HepG2 (cell line): Measurements from ENCODE around the gene EBP. TPM values are rescaled to one million over a fixed set of nuclear protein-coding genes. Genes with fewer than 3 reads are reported as not detected.

ENCODE experiments used
- ATM ChIP-seq: fragments of 450-650 bp; IDR thresholded peaks from 2 replicates; pipeline ENCODE4 v1.7.1; 2017; ENCODE audit warnings: mild to moderate bottlenecking, borderline replicate concordance
- CBX5 ChIP-seq: sonication (generic); formaldehyde crosslinking; IDR thresholded peaks from 2 replicates; pipeline ENCODE4 v1.4.0; 2020; ENCODE audit warnings: missing genetic modification reagents, borderline replicate concordance
- DMAP1 ChIP-seq: IDR thresholded peaks from 2 replicates; pipeline ENCODE4 v1.6.1; 2016
- EP300 ChIP-seq, 3 experiments: sonication (generic) in 1 of 3; formaldehyde crosslinking in 1 of 3; IDR thresholded peaks; 2 replicates each; pipeline versions ENCODE4 v1.5.1 to v1.6.1; 2011 to 2020; ENCODE audit warnings: low read depth in 2 of 3, low read length in 2 of 3, borderline replicate concordance in 1 of 3, improper control_type of control experiment in 1 of 3, mild to moderate bottlenecking in 1 of 3, missing genetic modification reagents in 1 of 3, moderate library complexity in 1 of 3
- HNF4A ChIP-seq: sonication (generic); formaldehyde crosslinking; IDR thresholded peaks from 2 replicates; pipeline ENCODE4 v1.4.0; 2020; ENCODE audit warnings: missing genetic modification reagents
- RFXAP ChIP-seq: sonication (generic); formaldehyde crosslinking; IDR thresholded peaks from 2 replicates; pipeline ENCODE4 v1.4.0; 2020; ENCODE audit warnings: missing genetic modification reagents, borderline replicate concordance
- SAP130 ChIP-seq: IDR thresholded peaks from 2 replicates; pipeline ENCODE4 v1.6.1; 2016; ENCODE audit warnings: low read depth
- TEAD2 ChIP-seq: sonication (generic); formaldehyde crosslinking; IDR thresholded peaks from 2 replicates; pipeline ENCODE4 v1.9.0; 2021; ENCODE audit warnings: missing genetic modification reagents
- ZNF101 ChIP-seq: sonication (generic); formaldehyde crosslinking; IDR thresholded peaks from 2 replicates; pipeline ENCODE4 v1.4.0; 2020; ENCODE audit warnings: mild to moderate bottlenecking, low read depth, missing genetic modification reagents, borderline replicate concordance
- ZNF484 ChIP-seq: sonication (generic); formaldehyde crosslinking; IDR thresholded peaks from 2 replicates; pipeline ENCODE4 v1.5.1; 2020; ENCODE audit warnings: mild to moderate bottlenecking, low read depth, missing genetic modification reagents, borderline replicate concordance
- ZNF737 ChIP-seq: sonication (generic); formaldehyde crosslinking; IDR thresholded peaks from 2 replicates; pipeline ENCODE4 v1.5.0; 2020; ENCODE audit warnings: missing genetic modification reagents, mild to moderate bottlenecking, borderline replicate concordance
- polyA plus RNA-seq, 8 experiments: library from polyadenylated mRNA; depleted of rRNA in 3 of 8; stranded (reverse) in 7 of 8; unstranded in 1 of 8; fragments of >200 nt; fragmentation: Illumina TruSeq in 4 of 8; extraction: Trizol in 4 of 8; gene quantifications; 2 replicates each; pipeline versions ENCODE4 v1.2.1 to v1.2.3, GENCODE V29; 2011 to 2016; ENCODE audit warnings: low read depth in 4 of 8, missing spikeins in 1 of 8, mixed read lengths in 1 of 8; ENCODE audit not compliant: insufficient read depth in 1 of 8
- total RNA-seq, 5 experiments: library from RNA; depleted of rRNA; stranded (reverse); fragments of >200 nt; fragmentation: Illumina TruSeq; extraction: Trizol; gene quantifications; 2 replicates each; pipeline ENCODE4 v1.2.3, GENCODE V29; 2016; ENCODE audit warnings: low read depth in 1 of 5
- TF ChIP-seq, protein P1 (sequence below): fragments of 450-650 bp; IDR thresholded peaks from 2 replicates; pipeline ENCODE4 v1.6.1; 2016
- TF ChIP-seq, protein P2 (sequence below): IDR thresholded peaks from 2 replicates; pipeline ENCODE4 v1.6.1; 2016; ENCODE audit warnings: missing genetic modification reagents, missing compliant biosample characterization
- TF ChIP-seq, protein P3 (sequence below): sonication (generic); formaldehyde crosslinking; conservative IDR thresholded peaks from 2 replicates; pipeline ENCODE4 v1.4.0; 2020; ENCODE audit warnings: missing genetic modification reagents
- TF ChIP-seq, protein P4 (sequence below): IDR thresholded peaks from 2 replicates; pipeline ENCODE4 v1.6.1; 2018; ENCODE audit warnings: missing genetic modification reagents, mild to moderate bottlenecking, missing compliant biosample characterization
- TF ChIP-seq, protein P5 (sequence below): sonication (generic); formaldehyde crosslinking; IDR thresholded peaks from 2 replicates; pipeline ENCODE4 v1.9.0; 2022; ENCODE audit warnings: low read depth, missing genetic modification reagents
- TF ChIP-seq, protein P6 (sequence below): sonication (generic); formaldehyde crosslinking; IDR thresholded peaks from 2 replicates; pipeline ENCODE4 v1.5.0; 2020; ENCODE audit warnings: missing genetic modification reagents

Gene EBP
- total and polyA plus RNA-seq, 2 of the 13 experiments (the other 11 are each of a cell fraction or from before 2014, with no cell fraction given), result 106 to 260 TPM

DNA sequence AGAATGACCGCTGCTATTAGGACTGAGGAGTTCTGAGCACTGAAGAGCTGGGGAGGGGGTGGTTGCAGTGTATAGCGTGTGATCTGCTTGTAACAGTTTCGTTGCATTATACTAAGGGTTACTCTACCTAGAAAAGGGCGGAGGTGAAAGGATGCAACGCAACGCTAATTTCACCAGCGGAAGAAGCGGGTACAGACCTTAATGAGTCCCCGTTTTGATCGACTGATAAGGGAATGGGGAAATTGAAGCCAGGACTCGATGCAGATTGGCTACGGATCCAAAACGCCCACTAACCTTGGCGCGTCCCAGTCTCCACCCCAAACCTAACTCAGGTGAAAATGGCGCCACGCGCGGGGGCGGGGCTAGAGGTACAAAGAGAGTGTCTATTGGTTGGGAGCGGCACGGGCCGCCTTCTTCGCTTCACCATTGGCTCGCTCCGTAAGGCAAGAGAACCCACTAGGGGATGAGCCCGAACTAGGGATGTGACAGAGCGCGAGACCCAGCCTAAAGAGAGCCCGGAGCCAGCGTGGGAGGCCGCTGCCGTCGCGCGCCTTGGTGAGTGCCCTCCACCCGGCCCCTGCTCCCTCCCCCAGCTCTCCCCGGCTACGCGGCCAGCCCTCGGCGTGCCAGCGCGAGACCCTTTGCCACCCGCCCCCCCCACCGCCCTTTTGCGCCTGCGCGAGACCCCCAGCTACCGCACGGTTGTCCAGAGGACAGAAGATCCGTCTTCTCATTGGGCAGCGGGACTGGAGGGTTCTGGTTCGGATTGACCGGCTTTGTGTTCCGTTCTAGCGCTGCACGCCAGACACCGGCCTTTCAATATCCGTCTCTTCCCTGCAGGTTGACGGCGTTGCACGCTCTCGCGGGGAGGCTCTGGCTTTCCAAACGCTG lies at the start of gene EBP (continued):
- TF ChIP-seq, protein P1, sequence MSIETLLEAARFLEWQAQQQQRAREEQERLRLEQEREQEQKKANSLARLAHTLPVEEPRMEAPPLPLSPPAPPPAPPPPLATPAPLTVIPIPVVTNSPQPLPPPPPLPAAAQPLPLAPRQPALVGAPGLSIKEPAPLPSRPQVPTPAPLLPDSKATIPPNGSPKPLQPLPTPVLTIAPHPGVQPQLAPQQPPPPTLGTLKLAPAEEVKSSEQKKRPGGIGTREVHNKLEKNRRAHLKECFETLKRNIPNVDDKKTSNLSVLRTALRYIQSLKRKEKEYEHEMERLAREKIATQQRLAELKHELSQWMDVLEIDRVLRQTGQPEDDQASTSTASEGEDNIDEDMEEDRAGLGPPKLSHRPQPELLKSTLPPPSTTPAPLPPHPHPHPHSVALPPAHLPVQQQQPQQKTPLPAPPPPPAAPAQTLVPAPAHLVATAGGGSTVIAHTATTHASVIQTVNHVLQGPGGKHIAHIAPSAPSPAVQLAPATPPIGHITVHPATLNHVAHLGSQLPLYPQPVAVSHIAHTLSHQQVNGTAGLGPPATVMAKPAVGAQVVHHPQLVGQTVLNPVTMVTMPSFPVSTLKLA, result no peak
- TF ChIP-seq EP300 (IDR thresholded peaks at IDR 0.05; ENCODE audit: low read depth in 2 of 2, low read length in 2 of 2) (no peak), EP300 (CRISPR knock-in tag; IDR thresholded peaks at IDR 0.05; ENCODE audit: borderline replicate concordance) (no peak), RFXAP (no peak; the same call in 1 of the 2 replicates), SAP130 (CRISPR knock-in tag) (peak; percentile 33; the same call in 1 of the 2 replicates), ZNF101 (no peak), HNF4A (CRISPR knock-in tag) (no peak), ZNF737 (no peak), ATM (no peak), ZNF484 (CRISPR knock-in tag) (no peak), TEAD2 (CRISPR knock-in tag) (no peak), CBX5 (CRISPR knock-in tag) (no peak), DMAP1 (CRISPR knock-in tag) (no peak; the same call in 1 of the 2 replicates)
- TF ChIP-seq, protein P2, sequence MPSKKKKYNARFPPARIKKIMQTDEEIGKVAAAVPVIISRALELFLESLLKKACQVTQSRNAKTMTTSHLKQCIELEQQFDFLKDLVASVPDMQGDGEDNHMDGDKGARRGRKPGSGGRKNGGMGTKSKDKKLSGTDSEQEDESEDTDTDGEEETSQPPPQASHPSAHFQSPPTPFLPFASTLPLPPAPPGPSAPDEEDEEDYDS (CRISPR knock-in tag), result peak; percentile 66; the same call in 1 of the 2 replicates
- TF ChIP-seq, protein P3, sequence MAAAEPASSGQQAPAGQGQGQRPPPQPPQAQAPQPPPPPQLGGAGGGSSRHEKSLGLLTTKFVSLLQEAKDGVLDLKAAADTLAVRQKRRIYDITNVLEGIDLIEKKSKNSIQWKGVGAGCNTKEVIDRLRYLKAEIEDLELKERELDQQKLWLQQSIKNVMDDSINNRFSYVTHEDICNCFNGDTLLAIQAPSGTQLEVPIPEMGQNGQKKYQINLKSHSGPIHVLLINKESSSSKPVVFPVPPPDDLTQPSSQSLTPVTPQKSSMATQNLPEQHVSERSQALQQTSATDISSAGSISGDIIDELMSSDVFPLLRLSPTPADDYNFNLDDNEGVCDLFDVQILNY (CRISPR knock-in tag), result 0 out of 2 replicates have a peak, but pooled peaks have one; percentile 48
- TF ChIP-seq, protein P4, sequence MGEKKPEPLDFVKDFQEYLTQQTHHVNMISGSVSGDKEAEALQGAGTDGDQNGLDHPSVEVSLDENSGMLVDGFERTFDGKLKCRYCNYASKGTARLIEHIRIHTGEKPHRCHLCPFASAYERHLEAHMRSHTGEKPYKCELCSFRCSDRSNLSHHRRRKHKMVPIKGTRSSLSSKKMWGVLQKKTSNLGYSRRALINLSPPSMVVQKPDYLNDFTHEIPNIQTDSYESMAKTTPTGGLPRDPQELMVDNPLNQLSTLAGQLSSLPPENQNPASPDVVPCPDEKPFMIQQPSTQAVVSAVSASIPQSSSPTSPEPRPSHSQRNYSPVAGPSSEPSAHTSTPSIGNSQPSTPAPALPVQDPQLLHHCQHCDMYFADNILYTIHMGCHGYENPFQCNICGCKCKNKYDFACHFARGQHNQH (CRISPR knock-in tag), result no peak
- TF ChIP-seq, protein P5, sequence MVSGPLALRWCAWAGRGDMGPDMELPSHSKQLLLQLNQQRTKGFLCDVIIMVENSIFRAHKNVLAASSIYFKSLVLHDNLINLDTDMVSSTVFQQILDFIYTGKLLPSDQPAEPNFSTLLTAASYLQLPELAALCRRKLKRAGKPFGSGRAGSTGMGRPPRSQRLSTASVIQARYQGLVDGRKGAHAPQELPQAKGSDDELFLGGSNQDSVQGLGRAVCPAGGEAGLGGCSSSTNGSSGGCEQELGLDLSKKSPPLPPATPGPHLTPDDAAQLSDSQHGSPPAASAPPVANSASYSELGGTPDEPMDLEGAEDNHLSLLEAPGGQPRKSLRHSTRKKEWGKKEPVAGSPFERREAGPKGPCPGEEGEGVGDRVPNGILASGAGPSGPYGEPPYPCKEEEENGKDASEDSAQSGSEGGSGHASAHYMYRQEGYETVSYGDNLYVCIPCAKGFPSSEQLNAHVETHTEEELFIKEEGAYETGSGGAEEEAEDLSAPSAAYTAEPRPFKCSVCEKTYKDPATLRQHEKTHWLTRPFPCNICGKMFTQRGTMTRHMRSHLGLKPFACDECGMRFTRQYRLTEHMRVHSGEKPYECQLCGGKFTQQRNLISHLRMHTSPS, result 0 out of 2 replicates have a peak, but pooled peaks have one; percentile 12
- TF ChIP-seq, protein P6, sequence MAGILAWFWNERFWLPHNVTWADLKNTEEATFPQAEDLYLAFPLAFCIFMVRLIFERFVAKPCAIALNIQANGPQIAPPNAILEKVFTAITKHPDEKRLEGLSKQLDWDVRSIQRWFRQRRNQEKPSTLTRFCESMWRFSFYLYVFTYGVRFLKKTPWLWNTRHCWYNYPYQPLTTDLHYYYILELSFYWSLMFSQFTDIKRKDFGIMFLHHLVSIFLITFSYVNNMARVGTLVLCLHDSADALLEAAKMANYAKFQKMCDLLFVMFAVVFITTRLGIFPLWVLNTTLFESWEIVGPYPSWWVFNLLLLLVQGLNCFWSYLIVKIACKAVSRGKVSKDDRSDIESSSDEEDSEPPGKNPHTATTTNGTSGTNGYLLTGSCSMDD, result no peak
